DMS114 treated with DMSO at 0.1 percent for 48 hours (cell line): ENCODE results near the gene DEPP1.

Source experiments
- DNase-seq: peaks from one replicate; lab custom pipeline; 2025; ENCODE audit not compliant: unreplicated experiment; lab: John Stamatoyannopoulos, UW

Gene DEPP1

GRCh38 chr10:44980309-44981171, 1.9 kb upstream of the DEPP1 start:
- no peak for DNase-seq

- no peak for DNase-seq
Measured at GRCh38 chr10:44979281-44980191, 927 bp upstream of the DEPP1 start.

- no peak for DNase-seq
Measured at GRCh38 chr10:44978213-44978569, 418 bp downstream of the DEPP1 start.

- DNase-seq, result no peak
Measured at GRCh38 chr10:44977287-44978212, 1.1 kb downstream of the DEPP1 start.

DNA sequence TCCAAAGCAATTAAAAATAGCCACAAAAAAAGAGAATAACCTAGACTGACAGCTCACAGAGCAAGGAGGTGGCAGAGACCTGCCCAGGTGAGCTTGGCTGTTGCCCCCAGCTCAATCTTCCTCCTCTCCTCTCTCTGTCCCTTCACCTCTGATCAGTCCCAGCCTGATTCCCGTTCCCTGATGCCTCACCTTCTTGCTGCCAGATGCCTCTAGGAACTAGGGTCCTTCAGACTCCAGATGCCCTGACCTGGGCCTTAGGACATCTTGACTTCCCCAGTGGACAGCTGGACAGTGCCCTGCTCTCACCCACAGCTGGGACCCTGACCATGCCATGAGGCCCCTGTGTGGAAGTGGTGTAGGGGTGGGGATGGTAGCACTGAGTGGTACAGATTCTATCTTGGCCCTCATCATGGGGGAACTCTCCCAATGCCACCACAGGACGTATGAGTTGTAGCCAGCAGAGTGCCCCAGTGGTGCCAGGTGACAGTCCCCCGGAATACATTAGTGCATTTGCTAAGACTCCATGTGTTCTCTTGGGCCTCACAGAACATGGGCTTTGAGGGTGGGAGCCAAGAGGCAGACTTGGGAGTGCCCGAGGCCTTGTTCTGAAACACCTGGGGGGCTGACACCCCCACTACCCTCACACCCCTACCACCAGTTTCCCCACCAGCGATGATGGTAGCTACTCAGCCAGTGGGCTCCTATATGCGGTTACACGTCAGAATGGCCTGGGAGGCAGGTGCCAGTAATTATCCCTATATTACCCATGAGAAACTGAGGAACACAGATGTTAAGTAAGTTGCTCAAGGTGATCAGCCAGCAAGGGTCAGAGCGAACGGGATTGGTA, 2.0 kb downstream of the DEPP1 start:
- no peak for DNase-seq

- no peak for DNase-seq
Measured at GRCh38 chr10:44975431-44976331, 2.9 kb downstream of the DEPP1 start.

DNA sequence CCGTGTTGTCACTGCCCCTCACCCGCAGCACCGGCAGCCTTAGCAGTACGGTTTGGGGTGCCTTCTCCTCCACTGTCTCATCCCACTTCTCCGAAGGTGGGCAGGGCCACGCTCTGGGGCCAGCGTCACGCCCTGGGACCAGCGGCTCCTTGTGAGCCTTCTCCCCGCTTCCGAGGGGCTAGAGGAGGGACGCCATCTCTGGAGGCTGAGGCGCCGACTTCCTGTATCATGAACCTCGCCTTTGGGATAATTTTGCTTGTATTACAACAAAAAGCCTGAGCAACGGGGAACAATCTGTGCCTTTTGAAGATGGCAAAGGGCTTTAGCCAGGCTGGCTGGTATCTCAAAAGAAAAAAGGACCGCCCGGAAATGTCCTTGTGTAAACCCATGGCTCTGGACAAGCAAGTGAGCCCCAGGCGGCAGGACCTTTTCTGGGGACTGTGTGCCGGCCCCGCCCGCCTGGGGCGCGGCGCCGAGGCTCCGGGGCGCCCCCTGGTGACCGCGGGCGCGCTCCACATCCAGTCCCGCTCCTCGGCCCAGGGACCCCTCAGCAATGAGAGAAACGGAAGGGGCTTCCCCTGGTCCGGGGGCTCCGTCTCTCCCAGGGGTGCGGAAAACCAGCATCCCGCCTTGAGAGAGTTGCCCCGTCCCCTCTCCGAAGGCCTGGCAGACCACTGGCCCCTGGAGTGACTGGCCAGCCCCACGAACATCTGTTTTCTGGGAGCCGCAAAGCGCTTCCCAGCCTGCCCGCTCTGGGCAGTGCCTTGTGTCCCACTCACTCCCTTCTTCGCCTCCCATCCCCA, 3.8 kb downstream of the DEPP1 start:
- no peak for DNase-seq

GRCh38 chr10:44974082-44974627, 4.5 kb downstream of the DEPP1 start:
- no peak for DNase-seq

GRCh38 chr10:44973323-44974081, 5.1 kb downstream of the DEPP1 start:
- no peak for DNase-seq

DNA sequence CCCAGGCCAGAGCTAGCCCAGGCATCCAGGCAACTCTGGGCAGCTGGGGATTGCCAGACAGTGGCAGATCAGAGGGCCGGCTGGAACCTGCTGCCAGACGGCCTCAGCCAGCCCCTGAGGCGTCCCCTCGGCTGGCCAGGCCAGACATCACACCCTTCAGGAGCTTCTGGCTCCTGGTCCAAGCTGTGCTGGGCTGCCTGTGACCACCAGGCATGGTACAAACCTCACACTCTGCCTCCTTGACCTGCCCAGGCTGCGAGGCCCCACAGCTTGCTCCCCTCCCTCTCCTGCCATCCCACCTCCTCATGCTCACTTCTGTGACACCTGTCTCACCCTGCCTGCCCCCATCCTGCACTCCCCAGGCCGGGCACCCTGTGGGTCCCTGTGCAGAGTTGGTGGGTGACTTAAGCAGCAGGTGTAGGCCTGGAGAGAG, 5.7 kb downstream of the DEPP1 start:
- DNase-seq, result no peak

DNA sequence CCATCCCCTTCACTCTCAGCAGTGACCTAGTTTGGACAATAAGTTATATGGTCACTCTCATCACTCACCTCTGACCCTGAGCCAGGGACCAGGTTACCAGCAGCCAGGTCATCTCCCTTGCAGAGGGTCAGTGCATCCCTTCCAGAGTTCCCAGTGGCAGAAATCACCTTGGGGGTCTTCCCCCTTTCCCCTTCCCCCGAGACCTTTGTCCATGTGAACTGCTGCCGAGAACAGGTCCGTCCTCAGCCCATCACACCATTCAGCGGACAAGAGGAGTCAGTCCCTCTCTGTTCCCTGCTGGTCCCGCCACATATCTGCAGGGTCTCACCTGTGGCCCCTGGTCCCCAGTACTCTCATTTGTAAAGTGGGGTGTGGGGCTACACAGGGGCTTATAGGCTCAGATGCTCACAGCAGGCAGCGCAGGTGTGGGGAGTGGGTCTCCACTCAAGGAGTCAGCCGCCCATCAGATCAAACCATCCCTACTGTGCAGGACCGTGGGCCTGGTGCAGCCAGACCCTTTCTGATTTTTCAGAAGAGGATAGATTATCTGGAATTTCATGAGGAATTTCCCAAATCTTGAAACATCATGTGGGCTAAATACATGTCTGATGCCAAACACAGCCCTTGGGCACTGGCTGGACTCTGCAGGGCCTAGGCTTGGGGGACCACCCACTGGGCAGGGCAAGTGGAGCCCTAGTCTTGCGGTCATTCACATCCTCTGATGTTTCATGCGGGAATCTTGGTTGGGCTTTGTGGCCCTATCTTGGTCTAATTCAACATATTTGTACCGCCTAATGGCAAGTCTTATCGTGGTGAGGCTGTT, 6.5 kb downstream of the DEPP1 start:
- no peak for DNase-seq

DNA sequence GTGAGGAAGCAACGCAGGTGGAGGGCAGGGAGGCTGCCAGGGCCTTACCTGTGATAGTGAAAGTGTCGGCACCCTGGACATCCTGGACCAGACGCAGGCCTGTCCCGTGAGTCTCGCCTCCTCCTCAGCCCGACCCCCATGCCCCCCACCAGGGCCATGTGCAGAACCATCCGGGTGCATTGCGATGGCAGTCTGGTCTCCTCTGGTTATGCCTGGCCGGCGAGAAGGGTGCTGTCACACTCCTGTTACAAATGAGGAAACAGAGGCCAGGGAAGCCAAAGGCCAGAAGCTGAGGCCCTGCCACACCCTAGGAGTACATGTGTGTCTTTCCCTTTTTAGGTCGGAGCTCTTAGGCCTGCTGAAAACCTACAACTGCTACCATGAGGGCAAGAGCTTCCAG, 7.2 kb downstream of the DEPP1 start:
- DNase-seq, result no peak

DNA sequence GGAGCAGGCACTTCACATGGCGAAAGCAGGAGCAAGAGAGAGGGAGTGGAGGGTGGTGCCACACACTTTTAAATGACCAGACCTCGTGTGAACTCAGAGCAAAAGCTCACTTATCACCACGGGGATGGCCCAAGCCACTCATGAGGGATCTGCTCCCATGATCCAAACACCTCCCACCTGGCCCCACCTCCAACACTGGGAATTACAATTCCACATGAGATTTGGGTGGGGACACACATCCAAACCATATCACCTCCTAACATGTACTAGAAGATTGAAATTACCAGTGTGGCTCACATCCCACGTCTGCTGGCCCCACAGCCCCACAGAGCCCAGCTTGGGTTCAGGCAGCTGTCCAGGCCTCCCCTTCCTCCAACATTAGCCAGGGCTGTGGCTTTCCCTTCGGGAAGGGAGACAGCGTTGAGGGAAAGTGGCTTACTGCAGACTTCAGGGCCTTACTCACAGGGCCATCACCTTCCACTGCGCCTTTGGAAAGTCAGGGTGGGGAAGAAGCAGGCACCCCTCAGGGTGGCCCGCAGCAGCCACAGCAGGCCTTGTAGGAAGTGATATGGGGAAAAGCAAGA, 7.7 kb downstream of the DEPP1 start:
- no peak for DNase-seq

DNA sequence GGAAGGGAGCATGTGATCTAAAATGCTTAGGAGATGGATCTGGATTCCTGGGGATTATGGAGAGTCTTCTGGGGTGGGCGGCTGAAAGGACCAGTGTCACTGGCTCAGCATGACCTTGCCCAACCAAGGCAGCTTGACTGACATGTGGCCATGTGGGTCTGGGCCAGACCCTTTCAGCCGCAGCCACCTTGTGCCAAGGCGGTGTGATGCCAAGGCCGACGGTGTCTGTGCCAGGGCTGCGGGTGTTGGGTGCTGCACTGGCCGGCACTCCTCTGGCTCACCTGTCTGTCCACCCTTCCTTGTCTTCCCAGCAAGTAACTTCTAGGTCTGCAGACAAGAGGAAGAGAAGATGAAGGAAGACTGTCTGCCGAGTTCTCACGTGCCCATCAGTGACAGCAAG, 8.8 kb downstream of the DEPP1 start:
- no peak for DNase-seq

GRCh38 chr10:44968500-44969400, 9.9 kb downstream of the DEPP1 start:
- no peak for DNase-seq
